ENCODE data around the gene VCP.
A peak's percentile ranks its signal among the peaks of the same experiment; 100 is the strongest.

The VCP gene

GRCh38 chr9:35085078-35085477, 12.7 kb upstream of the VCP start:
- H3K27me3 ChIP-seq (ENCODE audit: control insufficient read depth, low read length) = no peaks in the 10 kb centered on the region
- no peaks in the 10 kb centered on the region for H3K79me2 ChIP-seq (ENCODE audit: control insufficient read depth, low read length)
- H3K9me3 ChIP-seq (ENCODE audit: control insufficient read depth, insufficient read depth, low read length) = no peaks in the 10 kb centered on the region
- H3F3A ChIP-seq (ENCODE audit: control insufficient read depth, insufficient read depth) = peaks cover 15% of the 10 kb centered on the region; the same call in 1 of the 2 replicates
- H3K9me2 ChIP-seq (replicated peaks; ENCODE audit: control insufficient read depth, low read length) = no peaks in the 10 kb centered on the region
- no peaks in the 10 kb centered on the region for H4K20me1 ChIP-seq (ENCODE audit: control insufficient read depth, insufficient read depth, low read depth, low read length)
- H3K4me3 ChIP-seq (ENCODE audit: low read length) = no peak overlapping the region
- TF ChIP-seq CTCF (IDR thresholded peaks at IDR 0.05; ENCODE audit: low read depth, low read length, poor library complexity, severe bottlenecking) (no peak), EZH2phosphoT487 (IDR thresholded peaks at IDR 0.05; ENCODE audit: borderline replicate concordance, low read length) (no peak)
- H3K27ac ChIP-seq (ENCODE audit: low read depth, low read length) = no peak overlapping the region
- H3K4me2 ChIP-seq (ENCODE audit: low read length) = no peak overlapping the region
- peaks cover 20% of the 10 kb centered on the region for H3K36me3 ChIP-seq (ENCODE audit: control insufficient read depth, low read length)
- peaks cover 14% of the 10 kb centered on the region for H3K4me1 ChIP-seq (ENCODE audit: control insufficient read depth, low read length)

- no peaks in the 10 kb centered on the region for H3K9me2 ChIP-seq (replicated peaks; ENCODE audit: control insufficient read depth, low read length)
- H3K4me2 ChIP-seq (ENCODE audit: low read length) = peak within 1 kb of the TSS; percentile 85
- H3K4me1 ChIP-seq (ENCODE audit: control insufficient read depth, low read length) = peaks cover 25% of the 10 kb centered on the region
- H3K79me2 ChIP-seq (ENCODE audit: control insufficient read depth, low read length) = peaks cover 30% of the 10 kb centered on the region
- H3K27me3 ChIP-seq (ENCODE audit: control insufficient read depth, low read length) = no peaks in the 10 kb centered on the region
- H3K9me3 ChIP-seq (ENCODE audit: control insufficient read depth, insufficient read depth, low read length) = no peaks in the 10 kb centered on the region
- peaks cover 38% of the 10 kb centered on the region for H3K36me3 ChIP-seq (ENCODE audit: control insufficient read depth, low read length)
- H4K20me1 ChIP-seq (ENCODE audit: control insufficient read depth, insufficient read depth, low read depth, low read length) = no peaks in the 10 kb centered on the region
- H3F3A ChIP-seq (ENCODE audit: control insufficient read depth, insufficient read depth) = 0 out of 2 replicates have a peak, but pooled peaks cover 2% of the 10 kb centered on the region
- peak within 1 kb of the TSS; percentile 82 for H3K27ac ChIP-seq (ENCODE audit: low read depth, low read length)
- no peak for TF ChIP-seq CTCF (IDR thresholded peaks at IDR 0.05; ENCODE audit: low read depth, low read length, poor library complexity, severe bottlenecking)
- TF ChIP-seq EZH2phosphoT487 (IDR thresholded peaks at IDR 0.05; ENCODE audit: borderline replicate concordance, low read length) = no peak
- peak within 1 kb of the TSS; percentile 90 for H3K4me3 ChIP-seq (ENCODE audit: low read length)
Observed at GRCh38 chr9:35079426-35080341, 7.3 kb upstream of the VCP start, which contains the start of gene FANCG. TSS of gene FANCG (minus strand) at chr9:35079942. CDS start at chr9:35079524, 418 bp downstream.

GRCh38 chr9:35079041-35079425, 6.6 kb upstream of the VCP start:
- no peaks in the 10 kb centered on the region for H3K9me2 ChIP-seq (replicated peaks; ENCODE audit: control insufficient read depth, low read length)
- no peaks in the 10 kb centered on the region for H3K27me3 ChIP-seq (ENCODE audit: control insufficient read depth, low read length)
- peaks cover 45% of the 10 kb centered on the region for H3K36me3 ChIP-seq (ENCODE audit: control insufficient read depth, low read length)
- H4K20me1 ChIP-seq (ENCODE audit: control insufficient read depth, insufficient read depth, low read depth, low read length) = no peaks in the 10 kb centered on the region
- H3K4me2 ChIP-seq (ENCODE audit: low read length) = peak overlapping the region; percentile 85
- peaks cover 30% of the 10 kb centered on the region for H3K79me2 ChIP-seq (ENCODE audit: control insufficient read depth, low read length)
- 0 out of 2 replicates have a peak, but pooled peaks cover 2% of the 10 kb centered on the region for H3F3A ChIP-seq (ENCODE audit: control insufficient read depth, insufficient read depth)
- peaks cover 25% of the 10 kb centered on the region for H3K4me1 ChIP-seq (ENCODE audit: control insufficient read depth, low read length)
- H3K4me3 ChIP-seq (ENCODE audit: low read length) = peak overlapping the region; percentile 90
- no peaks in the 10 kb centered on the region for H3K9me3 ChIP-seq (ENCODE audit: control insufficient read depth, insufficient read depth, low read length)
- H3K27ac ChIP-seq (ENCODE audit: low read depth, low read length) = peak overlapping the region; percentile 82
- TF ChIP-seq EZH2phosphoT487 (IDR thresholded peaks at IDR 0.05; ENCODE audit: borderline replicate concordance, low read length) (no peak), CTCF (IDR thresholded peaks at IDR 0.05; ENCODE audit: low read depth, low read length, poor library complexity, severe bottlenecking) (no peak)
